ENCODE data around the gene TNFRSF13B. TPM values are rescaled to one million over a fixed set of nuclear protein-coding genes. Genes with fewer than 3 reads are reported as not detected.

TNFRSF13B gene
- total RNA-seq, 1 donor from 2014 or later: not detected

DNA sequence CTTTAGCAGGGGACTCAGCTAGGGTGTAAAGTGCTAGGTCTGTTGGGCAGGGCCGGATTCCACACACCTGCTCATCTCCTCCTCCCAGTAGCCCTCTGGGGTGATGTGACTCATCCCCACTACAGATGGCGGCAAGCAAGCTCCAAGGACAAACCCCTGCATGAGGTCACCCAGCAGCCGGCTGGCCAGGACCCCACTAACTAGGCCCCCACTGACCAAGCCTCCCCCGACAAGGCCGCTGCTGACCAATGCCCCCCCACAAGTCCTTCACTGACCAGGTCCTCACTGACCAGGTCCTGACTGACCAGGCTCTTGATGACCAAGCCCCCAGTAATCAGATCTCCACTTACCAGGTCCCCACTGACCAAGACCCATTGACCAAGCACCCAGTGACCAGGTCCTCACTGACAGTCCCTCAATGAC, 36.7 kb downstream of the TNFRSF13B start:
- TF ChIP-seq, protein P1, sequence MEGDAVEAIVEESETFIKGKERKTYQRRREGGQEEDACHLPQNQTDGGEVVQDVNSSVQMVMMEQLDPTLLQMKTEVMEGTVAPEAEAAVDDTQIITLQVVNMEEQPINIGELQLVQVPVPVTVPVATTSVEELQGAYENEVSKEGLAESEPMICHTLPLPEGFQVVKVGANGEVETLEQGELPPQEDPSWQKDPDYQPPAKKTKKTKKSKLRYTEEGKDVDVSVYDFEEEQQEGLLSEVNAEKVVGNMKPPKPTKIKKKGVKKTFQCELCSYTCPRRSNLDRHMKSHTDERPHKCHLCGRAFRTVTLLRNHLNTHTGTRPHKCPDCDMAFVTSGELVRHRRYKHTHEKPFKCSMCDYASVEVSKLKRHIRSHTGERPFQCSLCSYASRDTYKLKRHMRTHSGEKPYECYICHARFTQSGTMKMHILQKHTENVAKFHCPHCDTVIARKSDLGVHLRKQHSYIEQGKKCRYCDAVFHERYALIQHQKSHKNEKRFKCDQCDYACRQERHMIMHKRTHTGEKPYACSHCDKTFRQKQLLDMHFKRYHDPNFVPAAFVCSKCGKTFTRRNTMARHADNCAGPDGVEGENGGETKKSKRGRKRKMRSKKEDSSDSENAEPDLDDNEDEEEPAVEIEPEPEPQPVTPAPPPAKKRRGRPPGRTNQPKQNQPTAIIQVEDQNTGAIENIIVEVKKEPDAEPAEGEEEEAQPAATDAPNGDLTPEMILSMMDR (IDR thresholded peaks at IDR 0.05; ENCODE audit: unreplicated experiment): no peak
- DNase-seq (ENCODE audit: low spot score): no peak
- Mint-ChIP-seq H3K4me3 (ENCODE audit: unreplicated experiment) (no peak overlapping the region), H3K27me3 (ENCODE audit: unreplicated experiment) (peaks cover 6% of the 10 kb centered on the region), H3K27ac (ENCODE audit: unreplicated experiment) (no peak overlapping the region), H3K36me3 (ENCODE audit: low read depth, unreplicated experiment) (no peaks in the 10 kb centered on the region), H3K4me1 (ENCODE audit: unreplicated experiment) (peaks cover 11% of the 10 kb centered on the region), H3K9me3 (ENCODE audit: unreplicated experiment) (no peaks in the 10 kb centered on the region)

DNA sequence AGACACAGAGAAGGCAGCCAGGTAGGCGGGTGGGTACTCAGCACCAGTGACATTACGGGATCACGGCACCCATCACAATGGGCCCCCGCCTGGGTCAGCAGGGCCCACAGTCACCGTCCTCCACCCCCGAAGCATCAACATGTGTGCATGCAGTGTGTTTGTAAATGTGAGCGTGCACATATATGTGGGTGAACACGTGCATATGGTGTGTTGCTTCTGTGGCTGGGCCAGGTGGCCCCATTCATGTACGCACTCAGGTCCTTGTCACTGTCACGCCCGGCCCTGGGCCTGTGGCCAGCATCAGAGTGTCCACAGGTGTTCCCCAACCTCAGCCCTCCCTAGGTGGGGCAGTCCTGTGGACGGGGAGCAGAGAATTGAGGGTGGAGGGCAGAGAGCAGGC, 37.1 kb downstream of the TNFRSF13B start:
- Mint-ChIP-seq H3K4me3 (ENCODE audit: unreplicated experiment) (no peak overlapping the region), H3K36me3 (ENCODE audit: low read depth, unreplicated experiment) (no peaks in the 10 kb centered on the region), H3K27ac (ENCODE audit: unreplicated experiment) (no peak overlapping the region), H3K27me3 (ENCODE audit: unreplicated experiment) (peaks cover 6% of the 10 kb centered on the region), H3K9me3 (ENCODE audit: unreplicated experiment) (no peaks in the 10 kb centered on the region), H3K4me1 (ENCODE audit: unreplicated experiment) (peaks cover 11% of the 10 kb centered on the region)
- no peak for DNase-seq (ENCODE audit: low spot score)
- TF ChIP-seq, protein P1 (IDR thresholded peaks at IDR 0.05; ENCODE audit: unreplicated experiment): no peak

DNA sequence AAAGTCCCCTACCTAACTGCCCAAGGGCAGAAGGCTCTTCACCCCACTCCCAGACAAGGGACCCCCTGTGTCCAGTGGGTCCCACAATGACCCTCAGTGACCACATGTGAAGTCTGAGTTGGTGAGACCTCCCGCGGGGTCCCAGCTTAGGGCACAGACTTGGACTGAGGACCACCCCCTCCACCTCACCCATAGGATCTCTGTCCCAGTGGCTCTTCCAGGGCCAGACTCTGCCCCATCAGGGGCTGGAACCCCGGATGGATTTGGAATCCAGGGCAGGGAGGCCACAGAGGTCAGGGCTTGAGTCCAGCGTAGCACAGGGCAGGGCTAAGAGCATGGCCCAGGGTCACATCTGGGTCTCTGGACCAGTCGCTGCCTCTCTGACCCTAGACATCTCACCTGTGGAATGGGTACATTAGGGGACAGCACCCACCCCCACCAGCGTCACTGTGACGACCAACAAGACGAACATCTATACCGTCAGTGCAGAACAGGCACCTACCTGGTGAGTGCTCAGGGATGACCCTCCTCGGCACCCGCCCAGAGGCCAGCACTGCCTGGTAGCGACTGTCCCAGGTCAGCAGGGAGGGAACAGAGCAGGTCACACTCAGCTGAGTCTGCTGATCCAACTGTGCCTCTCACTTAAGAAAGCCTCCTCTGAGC, 37.7 kb downstream of the TNFRSF13B start:
- Mint-ChIP-seq H3K9me3 (ENCODE audit: unreplicated experiment) (no peaks in the 10 kb centered on the region), H3K27ac (ENCODE audit: unreplicated experiment) (no peak overlapping the region), H3K36me3 (ENCODE audit: low read depth, unreplicated experiment) (no peaks in the 10 kb centered on the region), H3K4me3 (ENCODE audit: unreplicated experiment) (no peak overlapping the region), H3K27me3 (ENCODE audit: unreplicated experiment) (peaks cover 10% of the 10 kb centered on the region), H3K4me1 (ENCODE audit: unreplicated experiment) (peaks cover 11% of the 10 kb centered on the region)
- DNase-seq (ENCODE audit: low spot score): no peak
- TF ChIP-seq, protein P1 (IDR thresholded peaks at IDR 0.05; ENCODE audit: unreplicated experiment): no peak

DNA sequence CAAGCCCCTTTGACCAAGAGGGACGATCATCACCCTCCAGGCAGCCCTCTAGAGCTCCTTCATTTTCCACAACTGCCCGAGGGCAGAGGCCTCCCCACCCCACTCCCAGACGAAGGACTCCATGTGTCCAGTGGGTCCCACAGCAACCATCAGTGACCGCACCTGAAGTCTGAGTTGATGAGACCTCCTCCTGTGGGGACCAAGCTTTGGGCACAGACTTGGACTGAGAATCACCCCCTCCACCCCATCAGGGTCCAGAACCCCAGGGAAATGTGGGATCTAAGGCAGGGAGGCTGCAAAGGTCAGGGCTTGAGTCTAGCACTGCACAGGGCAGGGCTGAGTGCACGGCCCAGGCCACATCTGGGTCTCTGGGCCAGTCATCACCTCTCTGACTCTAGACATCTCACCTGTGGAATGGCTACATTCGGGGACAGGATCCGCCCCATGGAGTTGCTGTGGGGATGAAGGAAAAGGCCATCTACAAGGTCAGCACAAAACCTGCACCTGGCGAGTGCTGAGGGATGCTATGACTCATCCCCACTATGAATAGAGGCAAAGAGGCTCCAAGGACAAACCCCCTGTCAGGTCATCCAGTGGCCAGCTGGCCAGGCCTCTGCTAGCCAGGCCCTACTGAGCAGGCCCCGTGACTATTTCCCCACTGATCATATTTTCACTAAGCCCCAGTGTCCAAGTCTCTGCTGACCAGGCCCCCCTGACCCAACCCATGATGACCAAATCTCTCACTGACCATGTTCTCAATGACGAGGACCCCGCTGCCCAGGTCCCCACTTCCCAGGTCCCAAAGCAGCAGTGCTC, 38.4 kb downstream of the TNFRSF13B start:
- Mint-ChIP-seq H3K36me3 (ENCODE audit: low read depth, unreplicated experiment) (no peaks in the 10 kb centered on the region), H3K9me3 (ENCODE audit: unreplicated experiment) (no peaks in the 10 kb centered on the region), H3K27me3 (ENCODE audit: unreplicated experiment) (peaks cover 14% of the 10 kb centered on the region), H3K27ac (ENCODE audit: unreplicated experiment) (no peak overlapping the region), H3K4me1 (ENCODE audit: unreplicated experiment) (peaks cover 17% of the 10 kb centered on the region), H3K4me3 (ENCODE audit: unreplicated experiment) (no peak overlapping the region)
- no peak for DNase-seq (ENCODE audit: low spot score)
- TF ChIP-seq, protein P1 (IDR thresholded peaks at IDR 0.05; ENCODE audit: unreplicated experiment): no peak

DNA sequence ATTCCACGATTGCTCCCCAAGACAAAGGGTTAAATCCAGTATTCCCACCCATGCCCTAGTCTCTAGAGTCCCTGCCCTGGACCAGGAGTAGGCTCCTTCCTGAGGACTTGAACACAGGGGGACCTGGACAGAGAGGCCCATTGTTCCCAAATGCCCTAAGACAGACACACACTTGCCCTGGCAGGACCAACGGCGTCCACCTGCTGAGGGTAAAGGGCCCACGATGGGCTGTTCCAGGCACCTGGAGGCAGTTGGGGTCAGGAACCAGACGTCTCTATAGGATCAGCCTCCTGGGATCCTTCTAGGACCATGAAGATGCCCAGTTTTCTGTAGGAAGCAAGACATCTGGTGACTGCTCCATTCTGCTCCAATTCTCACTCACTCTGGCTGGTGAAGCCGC, 39.3 kb downstream of the TNFRSF13B start:
- Mint-ChIP-seq H3K36me3 (ENCODE audit: low read depth, unreplicated experiment) (no peaks in the 10 kb centered on the region), H3K27me3 (ENCODE audit: unreplicated experiment) (peaks cover 14% of the 10 kb centered on the region), H3K4me3 (ENCODE audit: unreplicated experiment) (no peak overlapping the region), H3K9me3 (ENCODE audit: unreplicated experiment) (no peaks in the 10 kb centered on the region), H3K4me1 (ENCODE audit: unreplicated experiment) (peaks cover 17% of the 10 kb centered on the region), H3K27ac (ENCODE audit: unreplicated experiment) (no peak overlapping the region)
- DNase-seq (ENCODE audit: low spot score): no peak
- TF ChIP-seq, protein P1 (IDR thresholded peaks at IDR 0.05; ENCODE audit: unreplicated experiment): no peak

Measured in endothelial cell (in vitro differentiated cells).